CD4-positive, alpha-beta T cell (primary cell): Measurements from ENCODE around the gene RAMP1. TPM values are rescaled to one million over a fixed set of nuclear protein-coding genes. Genes with fewer than 3 reads are reported as not detected.

Experiments
- ATAC-seq: fragments of 200-7000 bp; cut with Tn5 transposase; one replicate; pipeline ENCODE4 v1.10.0; 2022; ENCODE audit warnings: mild to moderate bottlenecking; ENCODE audit not compliant: poor library complexity
- CTCF ChIA-PET: fragments of 350-600 bp; sonication (Branson Sonifier 250); formaldehyde crosslinking; loops from one replicate; lab custom pipeline; 2021; ENCODE audit warnings: antibody characterized with exemption, inconsistent platforms; lab: Charles Lee
- POLR2A ChIA-PET: fragments of 350-600 bp; sonication (Branson Sonifier 250); formaldehyde crosslinking; loops from one replicate; lab custom pipeline; 2021; ENCODE audit warnings: antibody characterized with exemption, inconsistent platforms; lab: Charles Lee
- DNase-seq, 14 experiments: peaks; one replicate each; pipeline ENCODE4 v3.0.0-alpha.2; 2013 to 2020; ENCODE audit warnings: mixed read lengths in 2 of 14
- H3K27ac ChIP-seq, 2 donors: one replicate each; pipeline versions ENCODE4 v1.5.1 to v1.7.0; 2013; ENCODE audit warnings: low read length in 2 of 2, low read depth in 1 of 2, mild to moderate bottlenecking in 1 of 2
- H3K27me3 ChIP-seq, 2 experiments: 1 replicate in 1 of 2; 2 replicates in 1 of 2; pipeline versions ENCODE4 v1.6.1 to v1.7.0; 2013; ENCODE audit warnings: low read length in 2 of 2, control low read depth in 1 of 2, mild to moderate bottlenecking in 1 of 2, moderate library complexity in 1 of 2; ENCODE audit not compliant: insufficient read depth in 2 of 2, control insufficient read depth in 1 of 2
- H3K36me3 ChIP-seq: one replicate; pipeline ENCODE4 v1.6.1; 2013; ENCODE audit warnings: low read length, control low read depth; ENCODE audit not compliant: insufficient read depth
- H3K4me1 ChIP-seq: one replicate; pipeline ENCODE4 v1.6.1; 2013; ENCODE audit warnings: low read length, control low read depth; ENCODE audit not compliant: insufficient read depth
- H3K4me3 ChIP-seq: one replicate; pipeline ENCODE4 v1.5.1; 2013; ENCODE audit warnings: mild to moderate bottlenecking, low read length, moderate library complexity
- H3K9me3 ChIP-seq, 2 experiments: 1 replicate in 1 of 2; 2 replicates in 1 of 2; pipeline versions ENCODE4 v1.6.1 to v1.7.0; 2013; ENCODE audit warnings: low read length in 2 of 2, mild to moderate bottlenecking in 2 of 2, control low read depth in 1 of 2, moderate library complexity in 1 of 2; ENCODE audit not compliant: control insufficient read depth in 1 of 2, insufficient read depth in 1 of 2
- H3K27ac Mint-ChIP-seq: one replicate; pipeline ENCODE4 v1.8.0; 2020; ENCODE audit warnings: mixed read lengths
- H3K27me3 Mint-ChIP-seq: one replicate; pipeline ENCODE4 v1.8.0; 2021; ENCODE audit warnings: mixed read lengths
- H3K36me3 Mint-ChIP-seq: one replicate; pipeline ENCODE4 v1.8.0; 2021; ENCODE audit warnings: low read depth, mixed read lengths
- H3K4me1 Mint-ChIP-seq: one replicate; pipeline ENCODE4 v1.8.0; 2021; ENCODE audit warnings: low read depth, mixed read lengths
- H3K4me3 Mint-ChIP-seq: one replicate; pipeline ENCODE4 v1.8.0; 2020; ENCODE audit warnings: mild to moderate bottlenecking, mixed read lengths
- H3K9me3 Mint-ChIP-seq: one replicate; pipeline ENCODE4 v1.8.0; 2020; ENCODE audit warnings: mixed read lengths
- CTCF ChIP-seq: fragments of 200-600 bp; IDR thresholded peaks from one replicate; pipeline ENCODE4 v1.8.0; 2022; ENCODE audit warnings: antibody characterized with exemption, mild to moderate bottlenecking
- intact Hi-C, 2 experiments: fragments of 100-400 bp; cut with DNase I in 1 of 2; cut with micrococcal nuclease in 1 of 2; formaldehyde crosslinking; loops; one replicate each; pipeline versions ENCODE4 v1.15.1 to v1.9.0; 2023 to 2025; cut with DNase I, micrococcal nuclease
- total RNA-seq, 174 experiments: library from RNA in 2 of 174; stranded (reverse) in 2 of 174; gene quantifications; one replicate each; pipeline ENCODE4 v1.2.3 and lab custom pipeline; 2021 to 2026

RAMP1 gene
- total RNA-seq, 2 experiments from 2014 or later, result not detected

- Histone ChIP-seq H3K9me3 (no peaks in the 10 kb centered on the region), H3K4me1 (peaks cover 9% of the 10 kb centered on the region), H3K27ac (no peak overlapping the region), H3K36me3 (no peaks in the 10 kb centered on the region), H3K4me3 (no peak overlapping the region), H3K27me3 (no peaks in the 10 kb centered on the region)
- Mint-ChIP-seq H3K36me3 (no peaks in the 10 kb centered on the region), H3K4me1 (peaks cover 8% of the 10 kb centered on the region), H3K4me3 (no peak overlapping the region), H3K27ac (no peak overlapping the region), H3K9me3 (no peaks in the 10 kb centered on the region), H3K27me3 (no peaks in the 10 kb centered on the region)
- intact Hi-C loops, result no loop called here
- POLR2A ChIA-PET, result no interaction called here
- CTCF ChIA-PET, result no interaction called here
- ATAC-seq (no peak), DNase-seq (no peak)
- TF ChIP-seq CTCF, result no peak
These were observed 18.3 kb downstream of the RAMP1 start for GRCh38 chr2:237877576-237878307.

- POLR2A ChIA-PET, result no interaction called here
- no peaks in the 10 kb centered on the region for H3K9me3 ChIP-seq
These were observed 19.1 kb downstream of the RAMP1 start for GRCh38 chr2:237878321-237879057.

GRCh38 chr2:237879058-237879430, 19.6 kb downstream of the RAMP1 start:
- Mint-ChIP-seq H3K36me3 (no peaks in the 10 kb centered on the region), H3K4me3 (no peak overlapping the region), H3K27ac (no peak overlapping the region), H3K27me3 (no peaks in the 10 kb centered on the region), H3K4me1 (no peaks in the 10 kb centered on the region), H3K9me3 (no peaks in the 10 kb centered on the region)
- Histone ChIP-seq H3K36me3 (no peaks in the 10 kb centered on the region), H3K27ac (no peak overlapping the region), H3K9me3 (no peaks in the 10 kb centered on the region), H3K4me3 (no peak overlapping the region), H3K4me1 (peaks cover under 1% of the 10 kb centered on the region), H3K27me3 (no peaks in the 10 kb centered on the region)
- POLR2A ChIA-PET, result no interaction called here
- CTCF ChIA-PET, result interaction anchor here (0.7 kb wide), 1 partner anchor 235 kb away, joined by 3 read pairs; no protein-coding TSS in a partner anchor
- intact Hi-C loops, result no loop called here
- DNase-seq (no peak), ATAC-seq (no peak)
- no peak for TF ChIP-seq CTCF

More at GRCh38 chr2:237878321-237879057, 19.1 kb downstream of the RAMP1 start:
- no peak for ATAC-seq
- H3K27me3 ChIP-seq, result no peaks in the 10 kb centered on the region
- Mint-ChIP-seq H3K27me3 (no peaks in the 10 kb centered on the region), H3K4me1 (peaks cover 5% of the 10 kb centered on the region), H3K36me3 (no peaks in the 10 kb centered on the region), H3K27ac (no peak overlapping the region), H3K9me3 (no peaks in the 10 kb centered on the region), H3K4me3 (no peak overlapping the region)
- CTCF ChIA-PET, result no interaction called here
- no peak for TF ChIP-seq CTCF
- H3K4me1 ChIP-seq, result peaks cover 5% of the 10 kb centered on the region
- intact Hi-C loops, result no loop called here
- no peak for DNase-seq
- no peaks in the 10 kb centered on the region for H3K36me3 ChIP-seq
- H3K4me3 ChIP-seq, result no peak overlapping the region
- no peak overlapping the region for H3K27ac ChIP-seq
